HG03354 (cell line): ENCODE results near the gene IL17RD.

ENCODE experiments used
- ATAC-seq: cut with Tn5 transposase; IDR thresholded peaks from one replicate; pipeline ENCODE4 v1.9.1; 2021; ENCODE audit warnings: mild to moderate bottlenecking; ENCODE audit not compliant: unreplicated experiment, poor library complexity, severe bottlenecking

Gene IL17RD

DNA sequence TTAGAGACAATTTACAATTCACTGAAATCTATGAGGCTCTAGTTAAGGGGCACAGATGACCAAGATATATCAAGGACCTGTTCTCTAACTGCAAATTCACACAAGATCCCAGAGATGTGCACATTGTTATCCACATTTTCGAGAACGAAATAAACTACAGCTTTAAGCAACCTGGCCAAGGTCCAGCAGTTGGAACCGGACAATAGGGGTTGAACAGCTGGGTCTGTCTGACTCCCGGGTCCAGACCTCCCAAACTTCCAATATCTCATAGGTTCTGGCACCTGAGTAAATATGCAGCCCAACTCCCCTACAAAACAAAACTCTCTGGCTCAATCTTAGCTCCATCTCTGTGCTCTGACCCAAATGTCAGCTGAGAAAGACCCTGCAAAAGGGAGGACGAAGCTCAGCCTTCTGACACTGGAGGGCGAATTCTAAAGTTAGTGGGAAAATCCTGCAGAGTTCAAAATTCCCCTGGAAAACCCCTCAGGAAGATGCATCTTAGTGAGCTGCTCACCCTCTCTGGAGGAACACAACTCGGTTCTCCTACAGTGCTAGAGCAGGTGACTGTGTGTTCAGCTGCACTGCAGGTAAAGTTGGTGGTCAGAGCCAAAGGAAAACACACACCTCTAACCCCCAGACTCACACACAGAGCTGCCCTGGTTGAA, 118.9 kb downstream of the IL17RD start:
- ATAC-seq, result no peak

DNA sequence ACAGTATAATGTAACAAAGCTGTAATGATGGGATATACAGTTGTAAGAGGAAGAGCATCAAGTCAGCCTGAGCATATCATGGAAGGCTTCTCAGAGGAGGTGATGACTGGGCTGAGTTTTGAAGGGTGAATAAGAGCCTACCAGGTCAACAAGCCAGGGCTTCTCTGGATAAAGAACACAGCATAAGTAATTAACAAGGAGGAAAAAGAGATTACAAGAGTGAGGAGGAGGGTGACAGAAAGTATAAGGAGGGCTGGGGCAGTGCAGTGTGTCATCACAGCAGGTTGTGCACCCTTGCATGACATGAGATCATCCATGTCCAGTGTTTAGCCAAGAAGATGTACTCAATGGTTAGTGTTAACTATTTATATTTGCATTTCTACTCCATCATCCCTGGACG, 121.6 kb downstream of the IL17RD start:
- ATAC-seq, result no peak

DNA sequence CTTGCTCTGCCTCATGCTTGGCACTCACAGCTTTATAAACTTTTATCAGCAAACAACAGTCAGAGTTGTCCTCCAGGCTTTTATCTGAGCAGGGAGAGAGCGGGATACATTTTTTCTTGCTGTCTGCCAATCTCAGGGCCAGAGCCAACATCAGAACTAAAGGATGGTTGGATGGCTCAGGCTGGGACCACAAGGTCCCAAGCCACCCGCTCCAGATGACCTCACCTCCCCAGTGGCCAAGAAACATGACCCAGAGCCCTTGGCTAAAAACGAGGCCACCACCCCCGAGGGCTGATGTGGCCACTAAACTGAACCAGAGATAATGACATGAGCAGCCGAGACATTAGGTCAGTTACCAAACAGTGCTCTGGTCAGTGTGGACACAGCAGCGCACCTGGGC, 123.5 kb downstream of the IL17RD start:
- no peak for ATAC-seq
